AG08395 (cell line): Measurements from ENCODE around the gene SETD1B.
"Not testable (repeated sequence)": the region's sequence is repeated elsewhere in the genome, so short reads cannot be mapped to it uniquely, and the experiment has no call there.

ENCODE experiments used
- DNase-seq: peaks from one replicate; pipeline ENCODE4 v3.0.0; 2012; ENCODE audit warnings: mixed read lengths, low spot score

Gene SETD1B

GRCh38 chr12:121825041-121825523 is 21.3 kb downstream of the SETD1B start:
- no peak for DNase-seq

- DNase-seq = no peak
These were observed 22.7 kb downstream of the SETD1B start for GRCh38 chr12:121826318-121827150.

- no peak for DNase-seq
These were observed 23.7 kb downstream of the SETD1B start for GRCh38 chr12:121827351-121828099.

GRCh38 chr12:121828306-121828705 is 24.5 kb downstream of the SETD1B start:
- no peak for DNase-seq

- no peak for DNase-seq
These were observed 25.0 kb downstream of the SETD1B start for GRCh38 chr12:121828826-121829225.

- DNase-seq = no peak
These were observed 25.6 kb downstream of the SETD1B start for GRCh38 chr12:121829250-121829918.

GRCh38 chr12:121830134-121830533 is 26.3 kb downstream of the SETD1B start:
- no peak for DNase-seq

GRCh38 chr12:121830588-121831265 is 26.9 kb downstream of the SETD1B start:
- DNase-seq = no peak

- DNase-seq = no peak
These were observed 27.9 kb downstream of the SETD1B start for GRCh38 chr12:121831571-121832245.

GRCh38 chr12:121837680-121838079 is 33.9 kb downstream of the SETD1B start:
- DNase-seq = no peak

- DNase-seq = no peak
These were observed 34.3 kb downstream of the SETD1B start for GRCh38 chr12:121838126-121838525.

GRCh38 chr12:121839106-121839992 is 35.5 kb downstream of the SETD1B start:
- DNase-seq = peak; percentile 100

GRCh38 chr12:121839993-121840761 is 36.4 kb downstream of the SETD1B start:
- no peak for DNase-seq

GRCh38 chr12:121843236-121843982 is 39.6 kb downstream of the SETD1B start:
- no peak for DNase-seq

GRCh38 chr12:121845701-121846100 is 41.9 kb downstream of the SETD1B start:
- DNase-seq = no peak

GRCh38 chr12:121849211-121849610 is 45.4 kb downstream of the SETD1B start:
- DNase-seq = no peak

GRCh38 chr12:121849665-121850064 is 45.9 kb downstream of the SETD1B start:
- no peak for DNase-seq

- DNase-seq = not testable (repeated sequence)
These were observed 48.6 kb downstream of the SETD1B start for GRCh38 chr12:121852392-121852791.
